Progenitor cell of endocrine pancreas (in vitro differentiated cells): ENCODE measurements around the gene SLC2A10. TPM values are rescaled to one million over a fixed set of nuclear protein-coding genes. Genes with fewer than 3 reads are reported as not detected.

Experiments
- DNase-seq: peaks from one replicate; pipeline ENCODE4 v3.0.0; 2021; ENCODE audit warnings: low spot score; ENCODE audit not compliant: unreplicated experiment
- H3K27ac Mint-ChIP-seq: 2 replicates; pipeline ENCODE4 v1.8.0; 2021; ENCODE audit warnings: mild to moderate bottlenecking, moderate library complexity, mixed read lengths
- H3K27me3 Mint-ChIP-seq: 2 replicates; pipeline ENCODE4 v1.8.0; 2021; ENCODE audit warnings: mixed read lengths
- H3K36me3 Mint-ChIP-seq: 2 replicates; pipeline ENCODE4 v1.8.0; 2022; ENCODE audit warnings: mixed read lengths; ENCODE audit not compliant: insufficient read depth
- H3K4me1 Mint-ChIP-seq: 2 replicates; pipeline ENCODE4 v1.8.0; 2021; ENCODE audit warnings: low read depth, mixed read lengths
- H3K4me3 Mint-ChIP-seq: 2 replicates; pipeline ENCODE4 v1.8.0; 2021; ENCODE audit warnings: low read depth, mild to moderate bottlenecking, moderate library complexity, mixed read lengths
- H3K9me3 Mint-ChIP-seq: 2 replicates; pipeline ENCODE4 v1.8.0; 2021; ENCODE audit warnings: low read depth, mixed read lengths
- total RNA-seq: library from RNA; stranded (reverse); gene quantifications from 2 replicates; pipeline ENCODE4 v1.2.1, GENCODE V29; 2021
- TF ChIP-seq, protein P1 (sequence below): fragments of 200-600 bp; sonication (generic); IDR thresholded peaks from one replicate; pipeline ENCODE4 v1.5.0; 2021; ENCODE audit warnings: antibody characterized with exemption, mild to moderate bottlenecking; ENCODE audit not compliant: unreplicated experiment

The SLC2A10 gene
- total RNA-seq, 1 donor from 2014 or later: 16.6 TPM

DNA sequence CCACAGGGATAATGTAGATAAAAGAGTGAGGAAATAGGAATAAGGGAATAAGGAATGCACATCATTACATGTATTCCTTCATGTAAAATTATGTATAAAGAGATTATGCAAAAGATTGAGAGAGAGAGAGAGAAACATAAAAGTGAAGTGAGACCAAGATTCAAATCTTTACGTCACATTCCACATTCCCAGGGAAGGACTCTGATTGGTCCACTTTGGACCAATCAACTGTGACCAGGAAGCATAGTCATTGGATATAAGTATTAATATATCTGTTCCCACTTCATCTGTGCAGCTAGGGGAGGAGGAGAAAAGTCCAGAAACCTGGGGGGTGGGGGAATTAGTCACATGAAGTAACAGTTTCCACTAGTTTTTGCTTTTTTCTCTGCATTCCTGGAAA lies 66.4 kb downstream of the SLC2A10 start:
- Mint-ChIP-seq H3K27me3 (peaks cover 14% of the 10 kb centered on the region), H3K27ac (no peak overlapping the region), H3K4me3 (no peak overlapping the region), H3K4me1 (no peaks in the 10 kb centered on the region), H3K9me3 (no peaks in the 10 kb centered on the region), H3K36me3 (no peaks in the 10 kb centered on the region)
- TF ChIP-seq, protein P1, sequence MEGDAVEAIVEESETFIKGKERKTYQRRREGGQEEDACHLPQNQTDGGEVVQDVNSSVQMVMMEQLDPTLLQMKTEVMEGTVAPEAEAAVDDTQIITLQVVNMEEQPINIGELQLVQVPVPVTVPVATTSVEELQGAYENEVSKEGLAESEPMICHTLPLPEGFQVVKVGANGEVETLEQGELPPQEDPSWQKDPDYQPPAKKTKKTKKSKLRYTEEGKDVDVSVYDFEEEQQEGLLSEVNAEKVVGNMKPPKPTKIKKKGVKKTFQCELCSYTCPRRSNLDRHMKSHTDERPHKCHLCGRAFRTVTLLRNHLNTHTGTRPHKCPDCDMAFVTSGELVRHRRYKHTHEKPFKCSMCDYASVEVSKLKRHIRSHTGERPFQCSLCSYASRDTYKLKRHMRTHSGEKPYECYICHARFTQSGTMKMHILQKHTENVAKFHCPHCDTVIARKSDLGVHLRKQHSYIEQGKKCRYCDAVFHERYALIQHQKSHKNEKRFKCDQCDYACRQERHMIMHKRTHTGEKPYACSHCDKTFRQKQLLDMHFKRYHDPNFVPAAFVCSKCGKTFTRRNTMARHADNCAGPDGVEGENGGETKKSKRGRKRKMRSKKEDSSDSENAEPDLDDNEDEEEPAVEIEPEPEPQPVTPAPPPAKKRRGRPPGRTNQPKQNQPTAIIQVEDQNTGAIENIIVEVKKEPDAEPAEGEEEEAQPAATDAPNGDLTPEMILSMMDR: no peak
- no peak for DNase-seq

DNA sequence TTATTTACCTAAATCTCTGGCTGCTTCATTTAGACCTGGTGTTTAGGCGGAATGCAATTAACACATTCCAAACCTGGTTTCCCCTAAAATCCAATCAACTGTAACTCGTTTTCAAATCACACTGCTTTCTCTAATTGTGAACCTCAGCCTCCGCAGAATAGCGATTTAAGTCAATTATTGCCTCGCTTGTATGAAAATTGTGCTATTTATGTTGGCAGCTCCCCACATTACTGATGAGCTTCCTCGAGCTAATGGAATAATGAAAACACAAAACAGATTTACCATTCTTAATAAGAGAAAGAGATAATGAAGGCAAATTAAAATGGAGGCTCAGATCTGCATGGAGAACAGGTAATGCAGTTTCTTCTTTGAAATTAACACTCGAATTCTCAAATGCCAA lies 67.9 kb downstream of the SLC2A10 start:
- Mint-ChIP-seq H3K27ac (no peak overlapping the region), H3K4me3 (no peak overlapping the region), H3K4me1 (no peaks in the 10 kb centered on the region), H3K27me3 (peaks cover 14% of the 10 kb centered on the region), H3K36me3 (no peaks in the 10 kb centered on the region), H3K9me3 (no peaks in the 10 kb centered on the region)
- no peak for DNase-seq
- TF ChIP-seq, protein P1: no peak

DNA sequence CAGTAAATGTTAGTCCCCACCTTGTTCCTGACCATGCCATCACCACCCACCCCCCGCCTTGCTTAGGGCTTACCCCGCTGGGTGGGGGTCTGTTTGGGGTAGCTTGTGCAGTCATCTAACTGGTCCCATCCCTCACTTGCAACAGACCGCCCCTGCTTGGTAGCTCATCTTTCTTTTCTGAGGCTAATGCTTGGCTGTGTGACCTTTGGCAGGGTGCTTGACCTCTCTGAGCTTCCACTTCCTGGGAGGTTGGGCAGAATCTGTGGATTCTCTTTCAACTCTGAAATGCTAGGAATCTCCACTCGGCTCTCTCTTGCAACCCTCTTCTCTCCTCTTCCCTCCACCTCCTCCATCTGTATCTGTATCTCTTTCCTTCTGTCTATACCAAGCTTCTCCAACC lies 70.4 kb downstream of the SLC2A10 start:
- DNase-seq: no peak
- Mint-ChIP-seq H3K27ac (no peak overlapping the region), H3K4me3 (no peak overlapping the region), H3K36me3 (no peaks in the 10 kb centered on the region), H3K27me3 (peaks cover 6% of the 10 kb centered on the region), H3K9me3 (no peaks in the 10 kb centered on the region), H3K4me1 (no peaks in the 10 kb centered on the region)
- TF ChIP-seq, protein P1: no peak

DNA sequence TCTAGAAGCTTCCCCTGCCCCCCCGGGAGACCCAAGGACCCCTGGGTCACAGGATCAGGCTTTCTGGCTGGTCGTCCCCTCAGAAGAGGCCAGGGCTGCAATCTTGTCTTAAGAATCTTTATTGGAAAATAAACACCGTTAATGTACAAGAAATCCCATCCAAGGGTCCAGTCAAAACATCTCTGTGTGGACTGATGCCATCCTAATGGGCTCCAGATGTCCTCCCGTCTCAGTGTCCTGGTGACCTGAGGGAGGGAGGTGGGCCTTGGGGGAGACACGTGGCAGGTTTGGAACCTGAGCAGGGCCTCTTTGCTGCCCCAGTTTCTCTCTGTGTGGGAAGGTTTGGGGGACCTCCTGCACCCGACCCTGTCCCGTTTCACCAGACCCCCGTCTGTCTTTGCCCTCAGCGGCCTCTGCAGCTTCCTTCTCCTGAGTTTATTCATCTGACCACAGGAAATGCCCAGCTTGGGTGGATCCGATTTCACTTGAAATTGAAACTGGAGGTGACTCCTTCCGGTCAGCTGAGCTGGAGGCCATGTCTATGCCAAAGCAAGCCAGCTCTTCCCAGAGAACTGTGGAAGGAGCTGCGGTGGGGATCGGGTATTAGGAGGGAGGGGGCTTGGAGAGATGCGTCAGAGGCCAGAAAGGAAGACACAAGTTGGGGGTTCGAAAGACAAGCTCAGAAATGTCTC lies 75.1 kb downstream of the SLC2A10 start:
- Mint-ChIP-seq H3K27ac (no peak overlapping the region), H3K4me3 (no peak overlapping the region), H3K4me1 (no peaks in the 10 kb centered on the region), H3K27me3 (no peaks in the 10 kb centered on the region), H3K9me3 (no peaks in the 10 kb centered on the region), H3K36me3 (no peaks in the 10 kb centered on the region)
- TF ChIP-seq, protein P1: no peak
- DNase-seq: no peak

Other genes starting within 250 kb of the SLC2A10 start
- gene ZNF334, start 196.1 kb upstream of the SLC2A10 start, total RNA-seq: 38.0 and 38.7 TPM in 2 replicates
- gene OCSTAMP, start 159.0 kb upstream of the SLC2A10 start, total RNA-seq: not detected in 2 replicates
- gene SLC13A3, start 58.2 kb upstream of the SLC2A10 start, total RNA-seq: 2.9 and 5.0 TPM in 2 replicates
- 11.1 and 11.5 TPM in 2 replicates for gene TP53RK, start 20.2 kb upstream of the SLC2A10 start, total RNA-seq
- 0.53 and 0.73 TPM in 2 replicates for gene EYA2, start 185.2 kb downstream of the SLC2A10 start, total RNA-seq